ENCODE data around the gene C8G.
A peak's percentile ranks its signal among the peaks of the same experiment; 100 is the strongest.

The C8G gene

DNA sequence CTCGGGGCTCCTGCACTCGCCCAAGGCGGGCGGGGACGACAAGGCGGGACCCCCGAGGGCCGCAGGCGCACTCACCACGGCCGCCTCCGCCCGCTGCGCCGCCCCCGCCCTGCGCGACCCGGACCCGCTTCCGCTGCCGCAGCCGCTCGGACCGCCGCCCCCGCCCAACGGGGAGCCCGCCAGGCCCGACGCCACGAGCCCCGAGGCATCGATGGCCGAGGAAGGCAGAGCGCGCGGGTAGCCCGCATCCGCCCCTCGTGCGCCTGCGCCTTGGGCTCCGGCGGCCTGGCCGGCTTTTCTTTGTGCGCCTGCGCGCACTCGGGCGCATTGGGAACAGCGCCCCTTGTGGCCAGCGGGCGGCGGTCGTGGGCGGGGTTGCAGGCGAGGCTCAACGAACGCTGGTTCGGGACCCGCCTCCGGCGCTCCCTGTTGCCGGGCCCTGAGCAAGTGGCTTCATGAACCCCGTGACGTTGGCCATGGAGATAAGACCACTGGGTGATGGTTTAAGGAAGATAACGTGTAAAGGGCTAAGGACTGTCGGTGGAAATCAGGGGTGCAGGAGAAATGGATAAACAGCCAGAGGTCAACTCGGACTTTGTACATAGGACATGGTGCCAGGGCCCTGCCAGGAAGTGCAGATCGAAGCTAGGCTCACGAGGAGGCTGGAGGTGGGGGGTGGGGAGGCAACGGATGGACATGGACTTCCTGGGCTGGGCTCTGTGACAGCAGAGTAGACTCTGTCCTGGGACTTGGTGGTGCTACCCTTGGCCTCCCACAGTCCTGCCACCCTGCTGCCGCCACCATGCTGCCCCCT, at the start of gene C8G, which contains the start of gene FBXW5:
TSS of gene C8G (plus strand) at position 725 of the 814 bp plus-strand sequence. CDS start at position 803, 78 bp downstream.
TSS of gene FBXW5 (minus strand) at position 220 of the 814 bp plus-strand sequence. CDS start 655 bp downstream, outside the sequence.
- DNase-seq: peak; percentile 49 to 93

DNA sequence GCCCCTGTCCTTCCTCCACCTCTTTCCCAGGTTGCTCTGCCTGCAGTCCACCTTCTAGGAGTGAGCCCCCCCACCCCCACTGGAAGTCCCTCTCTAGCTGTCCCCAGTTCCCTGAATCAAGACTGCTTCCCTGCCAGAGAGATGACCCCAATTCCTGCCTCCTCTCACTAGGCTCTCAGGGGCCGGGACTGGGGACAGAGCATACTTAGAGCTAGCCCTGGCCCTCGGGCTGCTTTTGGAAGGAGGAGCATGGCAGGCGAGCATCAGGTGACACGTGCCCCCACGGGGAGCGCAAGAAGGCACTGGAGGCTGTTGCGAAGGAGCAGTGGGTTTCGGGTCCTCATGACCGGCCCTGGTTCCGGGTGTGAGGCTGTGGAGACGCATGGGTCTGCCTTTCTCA, 49.0 kb upstream of the C8G start:
- no peak for DNase-seq

DNA sequence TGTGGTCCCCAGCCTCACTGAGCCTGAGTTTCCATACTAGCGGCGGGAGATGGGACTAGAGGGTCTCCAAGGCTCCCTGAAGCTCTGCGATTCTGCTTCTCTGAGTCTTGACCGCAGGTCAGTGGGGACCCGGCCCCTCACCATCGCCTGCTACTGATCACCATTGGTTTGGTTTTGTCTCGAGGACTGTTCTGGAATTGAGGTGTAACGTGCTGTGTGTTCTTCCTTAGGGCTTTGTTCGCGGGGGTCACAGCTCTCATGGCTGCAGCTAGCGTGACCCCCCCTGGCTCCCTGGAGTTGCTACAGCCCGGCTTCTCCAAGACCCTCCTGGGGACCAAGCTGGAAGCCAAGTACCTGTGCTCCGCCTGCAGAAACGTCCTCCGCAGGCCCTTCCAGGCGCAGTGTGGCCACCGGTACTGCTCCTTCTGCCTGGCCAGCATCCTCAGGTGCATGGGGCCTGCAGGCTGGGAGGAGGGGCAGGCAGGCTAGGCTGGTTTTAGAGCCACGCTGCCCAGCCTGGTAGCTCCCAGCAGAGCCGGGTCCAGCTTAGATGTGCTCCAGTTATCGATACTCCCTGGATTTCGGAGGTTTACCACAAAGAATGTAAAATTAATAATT, 46.5 kb upstream of the C8G start:
- DNase-seq: no peak

DNA sequence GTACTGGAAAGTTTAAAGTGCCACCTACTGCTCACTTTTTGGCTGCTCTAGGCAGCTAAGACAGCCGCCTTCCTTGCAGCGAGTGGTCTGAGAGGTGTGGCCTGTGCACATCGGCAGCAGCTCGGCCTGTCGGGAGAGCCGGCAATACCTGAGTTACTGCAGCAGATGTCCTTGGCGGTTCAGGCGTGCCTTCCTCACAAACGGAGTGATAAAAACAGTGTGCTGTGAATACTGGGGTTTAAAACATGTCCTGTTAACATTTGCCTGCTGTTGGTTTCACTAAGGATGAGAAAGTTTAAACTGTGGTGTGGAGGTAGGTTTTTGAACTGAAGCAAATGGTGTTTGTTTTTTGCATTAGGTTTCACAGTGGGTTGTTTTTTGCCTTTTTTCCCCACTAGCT, 45.8 kb upstream of the C8G start:
- DNase-seq: no peak

- DNase-seq: no peak
Measured at GRCh38 chr9:136900556-136900955, 44.5 kb upstream of the C8G start.

DNA sequence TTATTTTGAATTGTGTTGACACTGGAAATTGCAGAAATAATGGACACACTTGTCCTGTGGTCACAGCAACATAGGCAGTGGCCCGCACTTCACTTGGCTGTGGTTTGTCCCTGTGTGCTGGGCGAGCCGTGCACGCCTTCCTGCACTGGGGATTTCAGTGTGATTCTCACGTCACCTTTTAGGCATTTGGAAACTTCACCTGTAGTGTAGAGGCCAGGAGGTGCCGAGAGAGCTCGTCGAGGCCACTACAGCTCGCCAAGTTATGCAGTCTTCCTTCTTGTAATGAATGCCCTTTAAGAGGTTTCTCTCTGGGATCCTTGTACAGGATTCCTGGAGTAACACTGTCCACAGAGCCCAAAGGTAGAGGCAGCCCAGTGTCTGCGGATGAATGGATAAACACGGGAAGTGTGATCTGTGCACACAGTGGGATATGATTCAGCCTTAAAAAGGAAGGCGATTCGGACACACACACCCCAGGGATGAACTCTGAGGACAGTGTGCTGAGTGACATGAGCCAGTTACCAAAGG, 44.0 kb upstream of the C8G start:
- no peak for DNase-seq

- no peak for DNase-seq
Measured at GRCh38 chr9:136901516-136902258, 43.4 kb upstream of the C8G start.

- no peak for DNase-seq
Measured at GRCh38 chr9:136902259-136902821, 42.7 kb upstream of the C8G start.

GRCh38 chr9:136903041-136903554, 41.9 kb upstream of the C8G start:
- DNase-seq: no peak

DNA sequence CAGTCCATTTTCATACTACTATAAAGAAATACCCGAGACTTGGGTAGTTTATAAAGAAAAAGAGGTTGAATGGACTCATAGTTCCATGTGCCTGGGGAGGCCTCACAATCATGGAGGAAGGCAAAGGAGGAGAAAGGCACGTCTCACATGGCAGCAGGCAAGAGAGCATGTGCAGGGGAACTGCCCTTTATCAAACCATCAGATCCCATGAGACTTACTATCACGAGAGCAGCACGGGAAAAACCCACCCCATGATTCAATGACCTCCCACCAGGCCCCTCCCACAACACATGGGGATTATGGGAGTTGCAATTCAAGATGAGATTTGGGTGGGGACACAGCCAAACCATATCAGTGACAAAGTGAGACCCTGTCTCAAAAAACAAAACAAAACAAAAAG, 38.8 kb upstream of the C8G start:
- DNase-seq: no peak

- no peak for DNase-seq
Measured at GRCh38 chr9:136907011-136907914, 37.8 kb upstream of the C8G start.

GRCh38 chr9:136910197-136910900, 34.7 kb upstream of the C8G start:
- DNase-seq: no peak

DNA sequence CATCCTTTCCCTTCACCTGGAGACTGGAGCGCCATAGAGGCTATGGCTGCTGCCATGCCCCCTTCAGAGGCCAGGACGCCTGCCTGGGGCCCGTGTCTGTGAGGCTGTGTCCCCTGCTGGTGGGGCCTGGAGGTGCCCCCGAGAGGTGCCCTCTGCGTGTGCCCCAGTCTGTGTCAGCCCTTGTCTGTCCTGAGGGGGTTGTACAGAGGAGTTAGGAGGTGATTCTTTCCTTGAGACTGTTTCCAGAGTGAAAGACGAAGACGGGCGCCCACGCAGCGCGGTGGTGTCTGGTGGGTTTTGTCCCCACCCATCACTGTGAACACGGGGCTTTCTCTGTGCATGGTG, 34.2 kb upstream of the C8G start:
- DNase-seq: no peak

GRCh38 chr9:136913701-136914438, 31.2 kb upstream of the C8G start:
- DNase-seq: no peak

DNA sequence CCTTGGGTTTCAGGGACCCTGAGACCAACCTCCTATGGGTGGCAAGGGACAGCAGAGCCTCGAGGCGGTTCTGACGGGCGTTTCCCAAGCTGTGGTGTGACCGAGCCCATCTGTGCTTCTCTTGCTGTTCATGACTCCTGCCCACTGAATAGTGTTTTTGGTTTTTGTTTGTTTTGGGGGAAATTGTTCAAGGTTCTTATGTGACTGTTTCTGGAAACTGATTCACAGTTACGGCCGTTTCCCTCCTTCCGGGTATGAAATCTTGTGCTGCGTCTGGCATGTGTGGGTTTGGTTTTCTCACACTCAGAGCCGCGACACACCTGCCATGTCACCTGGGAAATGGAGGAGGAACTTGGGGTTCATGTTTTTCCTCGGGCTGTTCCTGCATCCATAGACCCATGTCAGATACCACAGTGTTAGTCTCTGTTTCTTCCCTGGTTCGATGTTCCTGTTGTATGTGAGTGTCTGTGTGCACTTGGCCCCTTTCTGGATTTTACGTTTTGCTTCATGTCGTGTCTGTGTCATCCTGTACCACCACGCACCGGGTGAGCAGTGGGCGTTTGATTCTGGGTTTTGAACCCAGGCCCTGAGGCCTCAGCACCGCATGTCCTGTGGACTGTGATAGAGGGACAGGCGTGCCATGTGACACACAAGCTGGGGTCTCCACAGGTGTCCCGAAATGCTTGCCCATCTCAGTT, 29.3 kb upstream of the C8G start:
- DNase-seq: no peak

GRCh38 chr9:136916330-136917184, 28.5 kb upstream of the C8G start:
- no peak for DNase-seq

- no peak for DNase-seq
Measured at GRCh38 chr9:136917902-136918301, 27.1 kb upstream of the C8G start.

DNA sequence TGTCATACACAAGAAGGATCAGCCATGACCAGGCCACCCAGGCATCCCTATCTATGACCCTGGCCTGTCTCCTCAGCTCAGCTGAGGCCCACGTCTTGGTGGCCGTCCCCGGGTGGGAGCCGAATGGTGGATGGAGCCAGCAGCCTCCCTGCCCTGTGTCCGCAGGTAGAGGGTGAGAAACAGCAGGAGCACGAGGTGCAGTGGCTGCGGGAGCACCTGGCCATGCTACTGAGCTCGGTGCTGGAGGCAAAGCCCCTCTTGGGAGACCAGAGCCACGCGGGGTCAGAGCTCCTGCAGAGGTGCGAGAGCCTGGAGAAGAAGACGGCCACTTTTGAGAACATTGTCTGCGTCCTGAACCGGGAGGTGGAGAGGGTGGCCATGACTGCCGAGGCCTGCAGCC, 25.0 kb upstream of the C8G start:
- DNase-seq: no peak

DNA sequence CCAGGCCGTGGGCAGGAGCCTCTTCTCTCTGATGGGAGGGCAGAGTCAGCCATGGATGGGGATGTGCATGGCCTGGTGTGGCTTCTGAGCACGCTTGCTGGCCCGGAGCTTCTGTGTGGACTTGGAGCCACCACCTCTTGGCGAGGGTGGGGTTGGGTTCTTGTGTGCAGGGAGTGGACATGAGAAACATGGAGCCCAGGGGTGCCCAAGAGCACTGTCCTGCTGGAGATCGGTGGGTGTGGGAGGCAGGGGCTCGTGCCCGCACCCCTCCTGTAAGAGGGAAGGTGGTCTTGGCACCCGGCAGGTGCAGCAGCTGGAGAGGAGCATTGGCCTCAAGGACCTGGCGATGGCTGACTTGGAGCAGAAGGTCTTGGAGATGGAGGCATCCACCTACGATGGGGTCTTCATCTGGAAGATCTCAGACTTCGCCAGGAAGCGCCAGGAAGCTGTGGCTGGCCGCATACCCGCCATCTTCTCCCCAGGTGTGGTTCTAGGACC, 24.3 kb upstream of the C8G start:
- no peak for DNase-seq

Measured in NCI-H446 (cell line).